Rectal smooth muscle tissue (tissue), 1 donor: ENCODE data around the gene NHLRC2.
"Not testable (repeated sequence)": the region's sequence is repeated elsewhere in the genome, so short reads cannot be mapped to it uniquely, and the experiment has no call there.

ENCODE experiments used
- H3K27ac ChIP-seq: one replicate; pipeline ENCODE4 v1.7.0; 2013; ENCODE audit warnings: low read depth, low read length, inconsistent platforms
- H3K27me3 ChIP-seq: one replicate; pipeline ENCODE4 v1.7.0; 2013; ENCODE audit warnings: low read length; ENCODE audit not compliant: control insufficient read depth, insufficient read depth
- H3K36me3 ChIP-seq: one replicate; pipeline ENCODE4 v1.7.0; 2013; ENCODE audit warnings: low read length; ENCODE audit not compliant: control insufficient read depth, insufficient read depth
- H3K4me1 ChIP-seq: one replicate; pipeline ENCODE4 v1.7.0; 2013; ENCODE audit warnings: low read length; ENCODE audit not compliant: control insufficient read depth, insufficient read depth
- H3K4me3 ChIP-seq: one replicate; pipeline ENCODE4 v1.7.0; 2013; ENCODE audit warnings: low read length
- H3K9ac ChIP-seq: one replicate; pipeline ENCODE4 v1.7.0; 2013; ENCODE audit warnings: low read length

NHLRC2 gene, protein sequence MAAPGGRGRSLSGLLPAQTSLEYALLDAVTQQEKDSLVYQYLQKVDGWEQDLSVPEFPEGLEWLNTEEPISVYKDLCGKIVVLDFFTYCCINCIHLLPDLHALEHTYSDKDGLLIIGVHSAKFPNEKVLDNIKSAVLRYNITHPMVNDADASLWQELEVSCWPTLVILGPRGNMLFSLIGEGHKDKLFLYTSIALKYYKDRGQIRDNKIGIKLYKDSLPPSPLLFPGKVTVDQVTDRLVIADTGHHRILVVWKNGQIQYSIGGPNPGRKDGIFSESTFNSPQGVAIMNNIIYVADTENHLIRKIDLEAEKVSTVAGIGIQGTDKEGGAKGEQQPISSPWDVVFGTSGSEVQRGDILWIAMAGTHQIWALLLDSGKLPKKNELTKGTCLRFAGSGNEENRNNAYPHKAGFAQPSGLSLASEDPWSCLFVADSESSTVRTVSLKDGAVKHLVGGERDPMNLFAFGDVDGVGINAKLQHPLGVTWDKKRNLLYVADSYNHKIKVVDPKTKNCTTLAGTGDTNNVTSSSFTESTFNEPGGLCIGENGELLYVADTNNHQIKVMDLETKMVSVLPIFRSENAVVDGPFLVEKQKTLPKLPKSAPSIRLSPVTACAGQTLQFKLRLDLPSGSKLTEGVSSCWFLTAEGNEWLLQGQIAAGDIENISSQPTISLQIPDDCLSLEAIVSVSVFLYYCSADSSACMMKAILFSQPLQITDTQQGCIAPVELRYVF

DNA sequence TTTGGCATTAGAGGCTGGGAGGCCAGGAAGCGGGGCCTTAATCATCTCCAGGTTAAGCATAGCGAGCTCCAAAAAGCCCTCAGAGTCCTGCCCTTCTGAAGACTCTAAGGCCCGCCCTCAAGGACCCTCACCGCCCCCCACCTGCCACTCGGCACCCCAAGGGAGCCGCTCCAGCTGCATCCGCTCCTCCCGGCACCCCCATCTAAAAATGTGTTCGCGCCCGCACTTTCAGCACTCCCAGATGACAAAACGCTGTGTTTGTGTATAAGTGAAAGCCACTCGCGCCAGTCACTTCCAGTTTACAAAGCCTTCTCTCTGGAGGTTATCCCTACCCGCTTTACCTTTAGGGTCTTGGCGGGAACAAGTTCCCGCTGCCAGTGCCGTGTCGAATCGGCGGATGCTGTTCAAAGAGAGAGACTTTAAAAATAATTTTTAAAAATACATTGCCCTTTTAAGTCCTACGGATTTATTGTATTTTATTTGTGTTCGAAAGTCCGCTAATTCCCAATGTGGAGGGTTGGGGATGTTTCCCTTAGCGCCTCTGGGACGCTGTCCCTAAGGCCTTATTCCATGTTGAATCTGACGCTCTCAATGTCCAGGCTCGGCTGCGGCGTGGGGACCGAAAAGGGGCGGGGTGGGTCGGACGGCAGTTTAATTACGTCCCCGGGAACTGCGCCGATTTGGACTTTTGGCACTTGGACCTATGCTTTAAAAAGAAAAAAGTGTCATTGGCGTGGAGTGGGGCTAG, at the start of gene NHLRC2, which contains the start of gene DCLRE1A:
TSS of gene NHLRC2 (plus strand) at position 649 of the 748 bp plus-strand sequence. CDS start 212 bp downstream, outside the sequence.
TSS of gene DCLRE1A (minus strand) at position 70 of the 748 bp plus-strand sequence. CDS start 900 bp downstream, outside the sequence.
- H3K9ac ChIP-seq, result peak within 1 kb of the TSS; percentile 66
- no peaks in the 10 kb centered on the region for H3K36me3 ChIP-seq
- no peaks in the 10 kb centered on the region for H3K27me3 ChIP-seq
- H3K4me3 ChIP-seq, result peak within 1 kb of the TSS; percentile 81
- peak within 1 kb of the TSS; percentile 92 for H3K27ac ChIP-seq
- H3K4me1 ChIP-seq, result peaks cover 6% of the 10 kb centered on the region

DNA sequence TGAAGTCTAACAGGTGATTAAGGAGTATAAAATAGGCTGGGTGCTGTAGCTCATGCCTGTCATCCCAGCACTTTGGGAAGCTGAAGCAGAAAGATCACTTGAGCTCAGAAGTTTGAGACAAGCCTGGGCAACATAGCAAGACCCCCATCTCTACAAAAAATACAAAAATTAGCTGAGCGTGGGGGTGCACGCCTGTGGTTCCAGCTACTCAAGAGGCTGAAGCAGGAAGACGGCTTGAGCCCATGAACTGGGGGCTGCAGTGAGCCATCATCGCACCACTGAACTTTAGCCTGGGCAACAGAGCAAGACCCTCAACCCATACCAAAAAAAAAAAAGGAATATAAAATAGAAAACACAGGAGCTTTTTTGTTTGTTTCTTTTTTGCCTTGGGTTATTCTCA, 48.0 kb upstream of the NHLRC2 start:
- no peak overlapping the region for H3K27ac ChIP-seq
- H3K4me1 ChIP-seq, result peaks cover 4% of the 10 kb centered on the region
- no peaks in the 10 kb centered on the region for H3K27me3 ChIP-seq
- H3K36me3 ChIP-seq, result no peaks in the 10 kb centered on the region
- H3K9ac ChIP-seq, result no peak overlapping the region
- H3K4me3 ChIP-seq, result no peak overlapping the region

DNA sequence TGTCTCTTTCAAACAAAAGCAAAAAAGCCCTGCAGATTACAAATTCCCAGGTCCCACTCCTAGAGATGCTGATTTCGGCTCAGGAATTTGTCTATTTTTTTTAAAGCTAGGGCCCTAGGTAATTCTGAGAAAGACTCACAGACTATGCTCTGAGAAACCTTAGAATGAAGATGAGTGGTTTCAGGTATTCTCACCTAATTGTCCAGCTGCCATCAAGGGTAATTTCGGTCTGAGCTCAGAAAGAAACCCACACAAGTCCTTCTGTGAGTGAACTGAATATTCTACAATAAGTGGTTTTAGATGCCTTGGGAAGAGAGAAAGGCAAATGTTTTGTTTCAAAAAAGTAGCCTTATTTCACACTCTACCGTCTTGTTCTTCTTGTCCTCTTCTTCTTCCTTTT, 46.3 kb upstream of the NHLRC2 start:
- Histone ChIP-seq H3K4me3 (no peak overlapping the region), H3K9ac (no peak overlapping the region), H3K27ac (no peak overlapping the region), H3K27me3 (no peaks in the 10 kb centered on the region), H3K36me3 (no peaks in the 10 kb centered on the region), H3K4me1 (peaks cover 3% of the 10 kb centered on the region)

DNA sequence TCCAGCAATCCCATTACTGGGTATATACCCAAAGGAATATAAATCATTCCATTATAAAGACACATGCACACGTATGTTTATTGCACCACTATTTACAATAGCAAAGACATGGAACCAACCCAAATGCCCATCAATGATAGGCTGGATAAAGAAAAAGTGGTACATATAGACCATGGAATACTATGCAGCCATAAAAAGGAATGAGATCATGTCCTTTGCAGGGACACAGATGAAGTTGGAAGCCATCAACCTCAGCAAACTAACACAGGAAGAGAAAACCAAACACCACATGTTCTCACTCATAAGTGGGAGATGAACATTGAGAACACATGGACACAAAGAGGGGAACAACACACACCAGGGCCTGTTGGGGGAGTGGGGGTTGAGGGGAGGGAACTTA, 39.8 kb upstream of the NHLRC2 start:
- H3K4me1 ChIP-seq, H3K36me3 ChIP-seq, H3K27ac ChIP-seq, H3K4me3 ChIP-seq, H3K27me3 ChIP-seq, H3K9ac ChIP-seq: not testable (repeated sequence)

DNA sequence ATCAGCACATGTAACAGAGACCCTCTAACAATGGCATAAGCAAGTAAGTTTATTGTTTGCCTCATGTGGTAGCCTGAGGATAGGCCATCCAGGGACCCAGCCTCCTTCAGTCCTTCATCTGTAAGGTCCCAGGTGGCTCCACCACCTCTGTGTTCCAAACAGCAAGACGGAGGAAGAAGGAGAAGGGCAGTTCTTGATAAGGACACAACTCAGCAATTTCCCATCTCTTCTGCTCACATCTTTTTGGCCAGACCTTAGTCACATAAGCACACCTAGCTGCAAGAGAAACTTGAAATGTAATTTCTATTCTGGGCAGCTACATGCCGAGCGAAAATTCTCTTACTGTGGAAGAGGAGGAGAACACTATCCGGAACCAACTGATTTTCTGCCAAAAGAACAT, 34.5 kb upstream of the NHLRC2 start:
- Histone ChIP-seq H3K9ac (no peak overlapping the region), H3K27me3 (no peaks in the 10 kb centered on the region), H3K27ac (no peak overlapping the region), H3K4me1 (peaks cover 2% of the 10 kb centered on the region), H3K4me3 (no peak overlapping the region), H3K36me3 (no peaks in the 10 kb centered on the region)

DNA sequence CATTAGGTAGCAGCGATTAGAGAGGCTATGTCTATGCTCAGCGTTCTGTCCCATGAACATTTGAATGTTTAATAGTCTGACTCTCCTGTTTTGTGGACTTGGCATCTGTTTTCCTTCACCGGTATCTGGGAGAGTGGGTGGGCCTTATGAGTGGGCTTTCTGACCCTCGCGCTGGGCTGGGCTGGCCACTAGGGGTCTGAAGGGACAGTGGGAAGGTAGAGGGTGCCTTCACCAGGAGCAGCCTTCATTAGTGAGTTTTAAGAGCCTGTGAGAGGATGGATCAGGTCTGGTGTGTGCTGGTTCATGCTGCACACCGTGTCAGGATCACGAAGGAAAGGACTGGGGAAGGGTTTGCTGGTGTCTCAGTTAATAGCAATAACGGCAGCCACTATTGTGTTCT, 34.0 kb upstream of the NHLRC2 start:
- Histone ChIP-seq H3K27me3 (no peaks in the 10 kb centered on the region), H3K4me1 (peaks cover 2% of the 10 kb centered on the region)

DNA sequence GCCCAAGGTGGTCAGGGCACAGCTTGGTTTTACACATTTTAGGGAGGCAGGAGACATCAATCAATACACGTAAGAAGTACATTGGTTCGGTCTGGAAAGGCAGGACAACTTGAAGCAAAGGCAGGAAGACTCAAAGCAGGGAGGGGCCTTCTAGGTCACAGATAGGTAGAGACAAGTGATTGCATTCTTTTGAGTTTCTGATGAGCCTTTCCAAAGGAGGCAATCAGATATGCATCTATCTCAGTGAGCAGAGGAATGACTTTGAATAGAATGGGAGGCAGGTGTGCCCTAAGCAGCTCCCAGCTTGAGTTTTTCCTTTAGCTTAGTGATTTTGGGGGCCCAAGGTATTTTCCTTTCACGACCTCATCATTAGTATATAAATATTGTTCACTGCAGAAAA, 33.2 kb upstream of the NHLRC2 start:
- H3K9ac ChIP-seq, H3K36me3 ChIP-seq, H3K4me3 ChIP-seq, H3K4me1 ChIP-seq, H3K27ac ChIP-seq, H3K27me3 ChIP-seq: not testable (repeated sequence)

More for the DNA sequence above, 34.0 kb upstream of the NHLRC2 start:
- H3K4me3 ChIP-seq, result no peak overlapping the region
- no peaks in the 10 kb centered on the region for H3K36me3 ChIP-seq
- H3K27ac ChIP-seq, result no peak overlapping the region
- no peak overlapping the region for H3K9ac ChIP-seq

DNA sequence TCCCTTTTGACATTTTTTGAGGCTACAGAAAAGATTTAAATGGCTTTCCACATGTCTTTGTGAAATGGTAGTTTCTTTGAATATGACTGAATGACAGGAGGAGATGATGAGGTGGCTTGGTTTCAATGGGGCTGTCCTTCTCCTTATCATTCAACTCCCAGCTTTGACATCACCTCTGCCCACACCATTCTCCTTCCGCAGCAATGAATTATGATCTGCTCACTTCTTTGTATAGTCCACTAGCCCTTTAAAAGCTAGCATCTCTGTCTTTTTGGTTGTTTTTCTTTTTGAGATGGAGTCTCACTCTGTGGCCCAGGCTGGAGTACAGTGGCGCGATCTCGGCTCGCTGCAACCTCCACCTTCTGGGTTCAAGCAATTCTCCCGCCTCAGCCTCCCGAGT, 32.3 kb upstream of the NHLRC2 start:
- no peaks in the 10 kb centered on the region for H3K27me3 ChIP-seq

DNA sequence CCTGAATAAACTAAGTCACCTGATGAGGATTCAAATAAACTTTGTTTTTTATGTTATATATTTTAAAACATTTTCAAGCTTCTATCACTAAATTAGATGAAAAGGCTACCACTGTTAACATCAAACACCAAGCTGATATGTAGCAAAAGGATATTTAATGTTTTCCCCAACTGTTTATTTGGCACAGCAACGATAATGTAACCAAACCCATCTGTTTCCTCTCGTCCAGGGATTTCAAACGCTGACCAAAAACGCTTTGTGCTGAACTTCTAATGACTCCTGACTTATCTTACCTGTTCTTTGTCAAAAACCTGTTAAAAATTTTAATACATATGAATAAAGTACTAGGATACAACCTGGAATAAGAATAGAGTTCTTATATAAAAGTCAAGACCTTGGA, 31.1 kb upstream of the NHLRC2 start:
- H3K27ac ChIP-seq, result no peak overlapping the region
- H3K27me3 ChIP-seq, result no peaks in the 10 kb centered on the region
- H3K4me1 ChIP-seq, result peaks cover 2% of the 10 kb centered on the region
- no peak overlapping the region for H3K4me3 ChIP-seq
- H3K9ac ChIP-seq, result no peak overlapping the region
- H3K36me3 ChIP-seq, result no peaks in the 10 kb centered on the region

More for the DNA sequence above, 32.3 kb upstream of the NHLRC2 start:
- Histone ChIP-seq H3K27ac (no peak overlapping the region), H3K9ac (no peak overlapping the region), H3K4me3 (no peak overlapping the region), H3K4me1 (peaks cover 2% of the 10 kb centered on the region), H3K36me3 (no peaks in the 10 kb centered on the region)

DNA sequence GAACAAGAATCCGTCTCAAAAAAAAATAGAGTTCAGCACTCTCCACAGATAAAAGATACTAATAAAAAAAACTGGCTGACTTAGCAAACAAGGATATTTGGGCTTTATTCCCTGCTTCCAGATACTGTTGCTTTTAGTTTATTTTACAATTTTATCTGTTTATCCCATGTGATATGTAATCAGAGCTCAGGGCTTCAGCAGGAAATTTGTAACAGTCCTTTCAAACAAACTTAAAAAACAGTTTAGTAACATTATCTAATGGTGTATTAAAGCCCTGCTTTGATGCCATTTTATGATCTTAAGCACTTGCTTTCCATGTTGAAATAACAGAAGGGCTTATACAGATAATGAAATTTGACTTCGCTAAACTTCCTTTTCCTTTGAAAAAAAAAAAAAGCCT, 28.7 kb upstream of the NHLRC2 start:
- H3K4me3 ChIP-seq, result no peak overlapping the region
- no peaks in the 10 kb centered on the region for H3K36me3 ChIP-seq
- no peaks in the 10 kb centered on the region for H3K27me3 ChIP-seq
- no peak overlapping the region for H3K9ac ChIP-seq
- H3K4me1 ChIP-seq, result peaks cover 2% of the 10 kb centered on the region
- no peak overlapping the region for H3K27ac ChIP-seq

DNA sequence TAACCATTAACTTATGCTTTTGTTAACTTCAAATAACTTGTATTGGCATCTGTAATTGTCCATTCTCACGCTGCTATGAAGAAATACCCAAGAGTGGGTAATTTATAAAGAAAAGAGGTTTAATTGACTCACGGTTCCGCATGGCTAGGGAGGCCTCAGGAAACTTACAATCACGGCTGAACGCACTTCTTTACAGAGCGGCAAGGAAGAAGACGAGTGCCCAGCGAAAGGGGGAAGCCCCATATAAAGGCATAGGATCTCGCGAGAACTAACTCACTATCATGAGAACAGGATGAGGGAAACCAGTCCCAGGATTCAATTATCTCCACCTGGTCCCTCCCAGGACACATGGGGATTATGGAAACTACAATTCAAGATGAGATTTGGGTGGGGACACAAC, 25.9 kb upstream of the NHLRC2 start:
- H3K4me1 ChIP-seq, H3K27me3 ChIP-seq, H3K4me3 ChIP-seq, H3K36me3 ChIP-seq, H3K27ac ChIP-seq, H3K9ac ChIP-seq: not testable (repeated sequence)

DNA sequence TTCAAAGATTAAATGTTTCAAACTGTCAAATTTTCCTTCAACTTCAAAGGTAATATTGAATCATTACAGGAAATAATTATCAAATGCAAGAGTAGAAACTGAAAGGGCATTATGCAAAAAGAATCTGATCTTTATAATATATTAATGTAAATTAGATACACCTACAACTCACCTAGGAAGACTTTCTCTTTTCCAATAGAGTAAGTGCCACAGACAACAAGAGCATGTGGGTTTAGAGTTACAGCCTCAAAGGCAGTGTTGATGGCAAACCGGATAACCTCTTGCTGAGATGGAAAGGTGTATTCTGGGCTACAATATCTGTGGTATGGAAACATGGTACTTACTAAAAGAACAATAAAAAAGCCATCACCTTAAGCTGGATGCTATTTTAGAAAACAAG, 12.3 kb upstream of the NHLRC2 start:
- H3K27me3 ChIP-seq, result no peaks in the 10 kb centered on the region
- H3K27ac ChIP-seq, result no peak overlapping the region
- H3K4me1 ChIP-seq, result no peaks in the 10 kb centered on the region
- peaks cover 5% of the 10 kb centered on the region for H3K36me3 ChIP-seq
- no peak overlapping the region for H3K4me3 ChIP-seq
- H3K9ac ChIP-seq, result no peak overlapping the region
